Muscle of leg (tissue), 11 donors: ENCODE results near the gene SPEM2. TPM values are rescaled to one million over a fixed set of nuclear protein-coding genes. Genes with fewer than 3 reads are reported as not detected.
"Not testable (repeated sequence)": the region's sequence is repeated elsewhere in the genome, so short reads cannot be mapped to it uniquely, and the experiment has no call there.

Experiments used
- DNase-seq: peaks from one replicate; pipeline ENCODE4 v3.0.0; 2013
- H3K27ac ChIP-seq: one replicate; pipeline ENCODE4 v1.5.1; 2013; ENCODE audit warnings: mild to moderate bottlenecking, low read length, control low read depth
- H3K27me3 ChIP-seq: one replicate; pipeline ENCODE4 v1.6.1; 2013; ENCODE audit warnings: low read length; ENCODE audit not compliant: control insufficient read depth, insufficient read depth
- H3K36me3 ChIP-seq: one replicate; pipeline ENCODE4 v1.6.1; 2013; ENCODE audit warnings: low read length; ENCODE audit not compliant: control insufficient read depth, insufficient read depth
- H3K4me1 ChIP-seq: one replicate; pipeline ENCODE4 v1.6.1; 2013; ENCODE audit warnings: low read length; ENCODE audit not compliant: control insufficient read depth, insufficient read depth
- H3K4me3 ChIP-seq: one replicate; pipeline ENCODE4 v1.5.1; 2013; ENCODE audit warnings: low read length, control low read depth
- H3K9me3 ChIP-seq: replicated peaks from 2 replicates; pipeline ENCODE4 v1.6.1; 2013; ENCODE audit warnings: low read depth, low read length; ENCODE audit not compliant: control insufficient read depth
- WGBS: methylation state at CpG from one replicate; pipeline ENCODE4 v1.1.5; 2013; ENCODE audit warnings: missing lambda C conversion rate; ENCODE audit not compliant: insufficient coverage; 5-methylcytosine and 5-hydroxymethylcytosine counted together
- polyA plus RNA-seq, 8 donors: library from polyadenylated mRNA; unstranded; fragments of 120-200 nt; gene quantifications; one replicate each; pipeline versions ENCODE4 v1.2.1 to v1.2.3, GENCODE V29; 2013; ENCODE audit warnings: inconsistent platforms in 1 of 8, low replicate concordance in 1 of 8; ENCODE audit not compliant: insufficient read length in 8 of 8, insufficient read depth in 1 of 8
- total RNA-seq: library from RNA; stranded (reverse); fragments of 120-200 nt; gene quantifications from one replicate; pipeline ENCODE4 v1.2.4, GENCODE V29; 2013

SPEM2 gene
- total and polyA plus RNA-seq, 9 donors = not detected

DNA sequence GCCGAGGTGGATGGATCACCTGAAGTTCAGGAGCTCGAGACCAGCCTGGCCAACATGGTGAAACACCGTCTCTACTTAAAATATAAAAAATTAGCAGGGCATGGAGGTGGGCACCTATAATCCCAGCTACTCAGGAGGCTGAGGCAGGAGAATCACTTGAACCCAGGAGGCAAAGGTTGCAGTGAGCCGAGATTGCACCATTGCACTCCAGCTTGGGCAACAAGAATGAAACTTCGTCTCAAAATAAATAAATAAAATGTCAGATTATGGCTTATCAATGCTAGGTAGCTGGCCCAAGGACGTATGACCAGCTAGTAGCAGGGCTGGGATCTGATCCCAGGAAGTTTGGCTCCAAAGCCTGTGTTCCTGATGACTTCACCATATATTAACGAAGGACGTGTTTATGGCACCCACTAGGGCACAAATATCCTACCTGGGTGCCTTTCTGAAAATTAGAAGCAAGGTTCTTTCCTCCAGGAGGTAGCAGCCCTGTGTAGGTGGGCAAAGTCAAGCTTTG, 45.1 kb downstream of the SPEM2 start:
- Histone ChIP-seq H3K36me3 (peaks cover 20% of the 10 kb centered on the region), H3K4me1 (peaks cover 18% of the 10 kb centered on the region)
- H3K4me3 ChIP-seq, H3K27me3 ChIP-seq, H3K9me3 ChIP-seq, H3K27ac ChIP-seq, DNase-seq: not testable (repeated sequence)
- 87% methylated on average over 3 of the region's 8 CpGs for WGBS

DNA sequence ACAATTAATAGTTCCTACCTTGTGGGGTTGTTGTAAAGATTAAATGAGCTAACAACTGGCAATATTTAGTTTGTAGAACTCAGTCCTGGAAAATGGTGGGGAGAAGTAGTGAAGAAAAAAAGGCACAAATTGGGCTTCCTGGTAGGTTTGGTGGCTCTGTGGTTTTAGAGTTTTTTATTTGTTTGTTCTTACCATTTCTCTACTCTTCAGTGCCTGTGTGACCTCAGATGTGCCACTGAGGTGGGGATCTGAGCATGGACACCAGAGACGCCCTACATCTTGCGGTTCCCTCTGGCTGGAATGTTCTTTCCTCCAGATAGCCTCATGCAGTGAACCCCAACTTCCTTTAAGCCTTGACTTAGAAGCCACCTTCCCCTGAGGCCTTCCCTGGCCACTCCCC, 46.3 kb downstream of the SPEM2 start:
- H3K36me3 ChIP-seq = peaks cover 13% of the 10 kb centered on the region
- no peak overlapping the region for H3K4me3 ChIP-seq
- H3K4me1 ChIP-seq = peaks cover 23% of the 10 kb centered on the region
- no peak overlapping the region for H3K27ac ChIP-seq
- 100% methylated on average over 2 of the region's 2 CpGs for WGBS
- no peaks in the 10 kb centered on the region for H3K27me3 ChIP-seq
- H3K9me3 ChIP-seq = no peaks in the 10 kb centered on the region
- no peak for DNase-seq

DNA sequence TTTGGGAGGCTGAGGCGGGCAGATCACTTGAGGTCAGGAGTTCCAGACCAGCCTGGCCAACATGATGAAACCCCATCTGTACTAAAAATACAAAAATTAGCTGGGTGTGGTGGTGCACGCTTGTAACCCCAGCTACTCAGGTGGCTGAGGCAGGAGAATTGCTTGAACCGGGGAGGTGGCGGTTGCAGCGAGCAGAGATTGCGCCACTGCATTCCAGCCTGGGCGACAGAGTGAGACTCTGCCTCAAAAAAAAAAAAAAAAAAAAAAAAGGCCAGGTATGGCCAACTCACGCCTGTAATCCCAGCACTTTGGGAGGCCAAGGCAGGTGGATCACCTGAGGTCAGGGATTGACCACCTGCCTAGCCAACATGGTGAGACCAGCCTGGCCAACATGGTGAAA, 49.4 kb downstream of the SPEM2 start:
- not testable (repeated sequence) for H3K36me3 ChIP-seq, H3K27me3 ChIP-seq, H3K4me3 ChIP-seq, DNase-seq, H3K27ac ChIP-seq, H3K9me3 ChIP-seq
- H3K4me1 ChIP-seq = peaks cover 40% of the 10 kb centered on the region
- WGBS = 92% methylated on average over 2 of the region's 8 CpGs

DNA sequence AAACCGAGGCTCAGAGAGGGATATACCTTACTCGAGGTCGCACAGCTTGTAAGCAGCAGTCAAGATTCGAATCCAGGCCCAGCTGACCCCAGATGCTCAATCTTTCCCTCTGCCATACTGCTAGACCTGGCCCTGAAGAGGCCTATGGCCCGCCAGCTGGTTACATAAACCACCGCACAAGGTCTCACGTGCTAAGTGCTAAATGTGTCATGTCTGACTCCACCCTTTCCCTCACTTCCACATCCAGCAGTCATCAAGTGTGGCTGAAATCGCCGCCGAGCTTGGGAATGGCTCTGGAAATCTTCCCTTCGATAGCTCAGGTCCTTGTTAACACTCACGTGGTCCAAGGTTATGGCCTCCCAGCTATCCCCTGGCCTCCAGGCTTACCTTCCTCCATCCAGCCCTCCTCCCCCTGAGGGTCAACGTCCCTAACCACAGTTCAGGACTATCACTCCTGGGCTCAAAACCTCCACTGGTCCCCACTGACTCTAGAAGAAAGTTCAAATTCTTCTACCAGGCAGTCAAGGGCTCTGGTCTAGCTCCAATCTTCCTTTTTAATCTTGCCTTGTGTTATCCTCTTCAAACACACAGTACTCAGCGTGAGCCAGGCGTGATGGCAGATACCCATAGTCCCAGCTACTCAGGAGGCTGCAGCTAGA, 50.5 kb downstream of the SPEM2 start:
- no peaks in the 10 kb centered on the region for H3K27me3 ChIP-seq
- H3K4me3 ChIP-seq = no peak overlapping the region

DNA sequence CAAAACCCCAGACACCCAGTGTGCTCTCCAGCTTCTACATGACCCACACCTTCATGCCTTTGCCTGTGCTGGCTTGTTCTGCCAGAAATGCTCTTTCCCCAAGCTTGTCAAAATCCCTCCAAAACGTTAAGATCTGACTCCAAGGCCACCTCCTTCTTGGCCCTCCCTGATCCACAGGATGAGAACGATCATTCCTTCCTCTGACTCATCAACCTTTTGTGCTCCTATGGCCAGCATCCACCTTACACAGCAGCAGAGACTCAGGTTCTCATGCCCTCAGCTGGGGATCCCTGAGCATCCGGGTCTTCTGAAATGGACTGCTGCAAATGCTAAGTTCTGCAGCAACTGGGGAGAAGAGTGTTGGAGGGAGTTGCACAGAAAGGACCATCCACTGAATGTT, 51.1 kb downstream of the SPEM2 start:
- H3K9me3 ChIP-seq = no peaks in the 10 kb centered on the region
- H3K27me3 ChIP-seq = no peaks in the 10 kb centered on the region
- peak overlapping the region; percentile 93 for H3K27ac ChIP-seq
- no peak overlapping the region for H3K4me3 ChIP-seq
- WGBS = 21% methylated on average over 3 of the region's 3 CpGs
- peak; percentile 24 for DNase-seq
- H3K36me3 ChIP-seq = peaks cover 4% of the 10 kb centered on the region
- peaks cover 56% of the 10 kb centered on the region for H3K4me1 ChIP-seq

More for the DNA sequence above, 50.5 kb downstream of the SPEM2 start:
- DNase-seq = peak; percentile 71
- no peaks in the 10 kb centered on the region for H3K9me3 ChIP-seq
- H3K27ac ChIP-seq = peak overlapping the region; percentile 93
- H3K4me1 ChIP-seq = peaks cover 50% of the 10 kb centered on the region
- 64% methylated on average over 15 of the region's 15 CpGs for WGBS
- H3K36me3 ChIP-seq = peaks cover 4% of the 10 kb centered on the region

DNA sequence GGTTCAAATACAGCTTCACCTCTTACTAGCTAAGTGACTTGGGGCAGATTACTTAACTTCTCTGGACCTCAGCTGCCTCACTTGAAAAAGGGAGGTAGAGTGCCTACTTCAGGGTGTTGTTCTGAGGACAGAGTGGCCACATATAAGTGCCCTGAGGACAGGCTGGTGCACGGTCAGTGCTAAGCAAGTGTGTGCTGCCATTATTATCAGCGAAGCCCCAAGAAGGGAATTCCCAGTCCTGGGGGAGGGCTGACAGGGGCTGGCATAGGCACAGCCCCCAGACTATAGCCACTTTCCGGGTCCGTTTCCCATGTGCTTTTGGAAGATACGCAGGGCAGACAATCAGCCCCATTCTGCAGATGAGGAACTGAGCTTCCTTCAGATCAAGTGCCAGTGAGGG, 51.5 kb downstream of the SPEM2 start:
- peaks cover 4% of the 10 kb centered on the region for H3K36me3 ChIP-seq
- peak overlapping the region; percentile 93 for H3K27ac ChIP-seq
- peaks cover 60% of the 10 kb centered on the region for H3K4me1 ChIP-seq
- H3K4me3 ChIP-seq = no peak overlapping the region
- WGBS = 82% methylated on average over 4 of the region's 5 CpGs
- H3K9me3 ChIP-seq = no peaks in the 10 kb centered on the region
- H3K27me3 ChIP-seq = no peaks in the 10 kb centered on the region
- DNase-seq = no peak

Other genes with a start within 250 kb of the SPEM2 start
Only the 30 nearest of the 39 such genes appear.
- gene GABARAP, start 183.2 kb upstream of the SPEM2 start, total RNA-seq = 324 TPM
- gene GABARAP, start 183.2 kb upstream of the SPEM2 start, polyA plus RNA-seq = 100 to 1,000 TPM; 308 to 363 (median 333) TPM
- gene CTDNEP1, start 173.9 kb upstream of the SPEM2 start, total RNA-seq = 43.4 TPM
- gene CTDNEP1, start 173.9 kb upstream of the SPEM2 start, polyA plus RNA-seq = 100 to 1,000 TPM; 152 to 181 (median 165) TPM
- gene ELP5, start 173.4 kb upstream of the SPEM2 start, total RNA-seq = 45.4 TPM
- 10 to 100 TPM; 36.7 to 64.6 (median 39.6) TPM for gene ELP5, start 173.4 kb upstream of the SPEM2 start, polyA plus RNA-seq
- gene CLDN7, start 163.1 kb upstream of the SPEM2 start, total RNA-seq = 0.71 TPM
- 1 to 10 TPM in 7 of 8 donors, under 1 TPM in 1; 0.28 to 8.8 (median 2.0) TPM for gene CLDN7, start 163.1 kb upstream of the SPEM2 start, polyA plus RNA-seq
- gene SLC2A4, start 143.9 kb upstream of the SPEM2 start, total RNA-seq = 21.3 TPM
- 10 to 100 TPM in 6 of 8 donors, 1 to 10 TPM in 2; 7.1 to 35.3 (median 24.5) TPM for gene SLC2A4, start 143.9 kb upstream of the SPEM2 start, polyA plus RNA-seq
- gene YBX2, start 131.0 kb upstream of the SPEM2 start, total RNA-seq = 0.58 TPM
- 1 to 10 TPM in 6 of 8 donors, under 1 TPM in 2; 0.36 to 2.7 (median 1.4) TPM for gene YBX2, start 131.0 kb upstream of the SPEM2 start, polyA plus RNA-seq
- 175 TPM for gene EIF5A, start 118.0 kb upstream of the SPEM2 start, total RNA-seq
- gene EIF5A, start 118.0 kb upstream of the SPEM2 start, polyA plus RNA-seq = 100 to 1,000 TPM; 266 to 372 (median 330) TPM
- 34.7 TPM for gene GPS2, start 110.3 kb upstream of the SPEM2 start, total RNA-seq
- 10 to 100 TPM; 57.5 to 65.9 (median 59.8) TPM for gene GPS2, start 110.3 kb upstream of the SPEM2 start, polyA plus RNA-seq
- gene NEURL4, start 96.3 kb upstream of the SPEM2 start, total RNA-seq = 17.7 TPM
- 10 to 100 TPM; 13.3 to 21.7 (median 19.2) TPM for gene NEURL4, start 96.3 kb upstream of the SPEM2 start, polyA plus RNA-seq
- gene ACAP1, start 89.1 kb upstream of the SPEM2 start, total RNA-seq = 12.1 TPM
- 10 to 100 TPM in 2 of 8 donors, 1 to 10 TPM in 6; 4.7 to 10.2 (median 7.2) TPM for gene ACAP1, start 89.1 kb upstream of the SPEM2 start, polyA plus RNA-seq
- gene KCTD11, start 73.5 kb upstream of the SPEM2 start, total RNA-seq = 4.7 TPM
- gene KCTD11, start 73.5 kb upstream of the SPEM2 start, polyA plus RNA-seq = 10 to 100 TPM in 1 of 8 donors, 1 to 10 TPM in 7; 6.8 to 10.5 (median 7.9) TPM
- gene TMEM95, start 70.5 kb upstream of the SPEM2 start, total RNA-seq = not detected
- gene TMEM95, start 70.5 kb upstream of the SPEM2 start, polyA plus RNA-seq = not detected
- 0.31 TPM for gene TNK1, start 44.5 kb upstream of the SPEM2 start, total RNA-seq
- gene TNK1, start 44.5 kb upstream of the SPEM2 start, polyA plus RNA-seq = 1 to 10 TPM in 2 of 8 donors, under 1 TPM in 6; 0.23 to 1.3 (median 0.70) TPM
- 14.2 TPM for gene PLSCR3, start 31.1 kb upstream of the SPEM2 start, total RNA-seq
- gene PLSCR3, start 31.1 kb upstream of the SPEM2 start, polyA plus RNA-seq = 10 to 100 TPM; 24.2 to 38.9 (median 30.0) TPM
- gene TMEM256, start 21.5 kb upstream of the SPEM2 start, total RNA-seq = 100 TPM
- gene TMEM256, start 21.5 kb upstream of the SPEM2 start, polyA plus RNA-seq = 10 to 100 TPM; 45.4 to 70.0 (median 57.7) TPM
- 7.7 TPM for gene NLGN2, start 17.8 kb upstream of the SPEM2 start, total RNA-seq
- gene NLGN2, start 17.8 kb upstream of the SPEM2 start, polyA plus RNA-seq = 10 to 100 TPM; 20.6 to 36.2 (median 27.0) TPM
- not detected for gene SPEM1, start 5.3 kb upstream of the SPEM2 start, total RNA-seq
- not detected for gene SPEM1, start 5.3 kb upstream of the SPEM2 start, polyA plus RNA-seq
- not detected for gene SPEM3, start 3.2 kb downstream of the SPEM2 start, total RNA-seq
- gene SPEM3, start 3.2 kb downstream of the SPEM2 start, polyA plus RNA-seq = under 1 TPM in 1 of 8 donors, not detected in 7; 0.26 TPM
- 0.93 TPM for gene TMEM102, start 9.8 kb downstream of the SPEM2 start, total RNA-seq
- gene TMEM102, start 9.8 kb downstream of the SPEM2 start, polyA plus RNA-seq = 1 to 10 TPM in 4 of 8 donors, under 1 TPM in 4; 0.72 to 1.7 (median 0.95) TPM
- gene FGF11, start 13.9 kb downstream of the SPEM2 start, total RNA-seq = 1.6 TPM
- gene FGF11, start 13.9 kb downstream of the SPEM2 start, polyA plus RNA-seq = 1 to 10 TPM; 1.0 to 4.8 (median 2.1) TPM
- 52.8 TPM for gene CHRNB1, start 19.4 kb downstream of the SPEM2 start, total RNA-seq
- gene CHRNB1, start 19.4 kb downstream of the SPEM2 start, polyA plus RNA-seq = 10 to 100 TPM; 58.0 to 80.8 (median 70.9) TPM
- gene ZBTB4, start 54.0 kb downstream of the SPEM2 start, total RNA-seq = 14.1 TPM
- gene ZBTB4, start 54.0 kb downstream of the SPEM2 start, polyA plus RNA-seq = 10 to 100 TPM; 20.1 to 31.6 (median 24.5) TPM
- gene SLC35G6, start 55.8 kb downstream of the SPEM2 start, total RNA-seq = not detected
- under 1 TPM in 6 of 8 donors, not detected in 2; 0.09 to 0.27 (median 0.18) TPM for gene SLC35G6, start 55.8 kb downstream of the SPEM2 start, polyA plus RNA-seq
- gene POLR2A, start 58.8 kb downstream of the SPEM2 start, total RNA-seq = 30.9 TPM
- 10 to 100 TPM; 42.0 to 81.0 (median 60.8) TPM for gene POLR2A, start 58.8 kb downstream of the SPEM2 start, polyA plus RNA-seq
- 13.2 TPM for gene TNFSF12, start 123.4 kb downstream of the SPEM2 start, total RNA-seq
- 10 to 100 TPM; 22.2 to 35.9 (median 28.2) TPM for gene TNFSF12, start 123.4 kb downstream of the SPEM2 start, polyA plus RNA-seq
- 2.2 TPM for gene TNFSF13, start 133.1 kb downstream of the SPEM2 start, total RNA-seq
- gene TNFSF13, start 133.1 kb downstream of the SPEM2 start, polyA plus RNA-seq = 1 to 10 TPM; 3.5 to 5.9 (median 4.3) TPM
- gene SENP3, start 136.3 kb downstream of the SPEM2 start, total RNA-seq = 34.5 TPM
- gene SENP3, start 136.3 kb downstream of the SPEM2 start, polyA plus RNA-seq = 10 to 100 TPM; 33.8 to 43.6 (median 41.7) TPM
- 15.7 TPM for gene CD68, start 154.0 kb downstream of the SPEM2 start, total RNA-seq
- 10 to 100 TPM; 20.2 to 56.6 (median 38.8) TPM for gene CD68, start 154.0 kb downstream of the SPEM2 start, polyA plus RNA-seq
- 34.4 TPM for gene MPDU1, start 158.2 kb downstream of the SPEM2 start, total RNA-seq
- gene MPDU1, start 158.2 kb downstream of the SPEM2 start, polyA plus RNA-seq = 10 to 100 TPM; 43.2 to 63.6 (median 50.2) TPM
- 1.4 TPM for gene SOX15, start 164.5 kb downstream of the SPEM2 start, total RNA-seq
- 1 to 10 TPM; 1.6 to 4.1 (median 2.0) TPM for gene SOX15, start 164.5 kb downstream of the SPEM2 start, polyA plus RNA-seq